ENCODE data around the gene APH1A. TPM values are rescaled to one million over a fixed set of nuclear protein-coding genes. Genes with fewer than 3 reads are reported as not detected.

The APH1A gene
- total and polyA plus RNA-seq, 2 of the 13 experiments (the other 11 are each of a cell fraction or from before 2014, with no cell fraction given): 114 to 130 TPM

- TF ChIP-seq GRHL1 (CRISPR knock-in tag; conservative IDR thresholded peaks at IDR 0.05) (no peak), SOX13 (IDR thresholded peaks at IDR 0.05) (peak; percentile 40; the same call in 1 of the 2 replicates), SOX13 (CRISPR knock-in tag; conservative IDR thresholded peaks at IDR 0.05 in 1 of 2, IDR thresholded peaks at IDR 0.05 in 1 of 2) (peak in 1 of 2 experiments; percentile 36; a peak in 1 of 4 replicates), MTF1 (CRISPR knock-in tag; IDR thresholded peaks at IDR 0.05) (no peak), MTA3 (CRISPR knock-in tag; IDR thresholded peaks at IDR 0.05) (no peak), MAFF (IDR thresholded peaks at IDR 0.05; ENCODE audit: low read depth, low read length) (no peak), GABPB1 (CRISPR knock-in tag; IDR thresholded peaks at IDR 0.05) (peak; percentile 64), SMC3 (IDR thresholded peaks at IDR 0.05; ENCODE audit: low read length) (no peak), BCLAF1 (IDR thresholded peaks at IDR 0.05) (no peak), ZBTB49 (CRISPR knock-in tag; IDR thresholded peaks at IDR 0.05; ENCODE audit: borderline replicate concordance) (0 out of 2 replicates have a peak, but pooled peaks have one; percentile 24), KDM2A (CRISPR knock-in tag; IDR thresholded peaks at IDR 0.05; ENCODE audit: borderline replicate concordance, low read depth) (peak; percentile 76), BRF2 (CRISPR knock-in tag; IDR thresholded peaks at IDR 0.05) (0 out of 2 replicates have a peak, but pooled peaks have one; percentile 14), AGO1 (IDR thresholded peaks at IDR 0.05; ENCODE audit: low read depth, low read length, poor library complexity, severe bottlenecking) (no peak), ZNF543 (CRISPR knock-in tag; IDR thresholded peaks at IDR 0.05) (no peak), ZNF724P (CRISPR knock-in tag; IDR thresholded peaks at IDR 0.05; ENCODE audit: borderline replicate concordance) (0 out of 2 replicates have a peak, but pooled peaks have one; percentile 1), SMARCE1 (IDR thresholded peaks at IDR 0.05; ENCODE audit: borderline replicate concordance) (no peak), ZNF362 (CRISPR knock-in tag; IDR thresholded peaks at IDR 0.05; ENCODE audit: borderline replicate concordance) (no peak), ZNF24 (IDR thresholded peaks at IDR 0.05) (no peak), ZNF792 (CRISPR knock-in tag; IDR thresholded peaks at IDR 0.05) (peak; percentile 94), PAWR (CRISPR knock-in tag; IDR thresholded peaks at IDR 0.05; ENCODE audit: borderline replicate concordance) (no peak), TCF7 (IDR thresholded peaks at IDR 0.05; ENCODE audit: low read depth) (no peak)
Observed at GRCh38 chr1:150235852-150236613, 32.8 kb downstream of the APH1A start, which contains the start of gene ANP32E (continued).

Data from HepG2 (cell line).